Endometrial microvascular endothelial cells (primary cell): Measurements from ENCODE around the gene TEX44. TPM values are rescaled to one million over a fixed set of nuclear protein-coding genes. Genes with fewer than 3 reads are reported as not detected.
"Not testable (repeated sequence)": the region's sequence is repeated elsewhere in the genome, so short reads cannot be mapped to it uniquely, and the experiment has no call there.

Source experiments
- in situ Hi-C: cut with HindIII; loops from 2 replicates; pipeline ENCODE4 v1.10.0; 2017; ENCODE audit warnings: low sequenced_read_pairs, low pct_unique_long_range_greater_than_20kb; ENCODE audit errors: inconsistent ontology term
- total RNA-seq: library from RNA; depleted of rRNA; stranded (reverse); fragments of >200 nt; gene quantifications from one replicate; pipeline ENCODE4 v1.2.3, GENCODE V29; 2015; ENCODE audit errors: inconsistent ontology term

TEX44 gene
- total RNA-seq, 1 donor from 2014 or later = not detected

DNA sequence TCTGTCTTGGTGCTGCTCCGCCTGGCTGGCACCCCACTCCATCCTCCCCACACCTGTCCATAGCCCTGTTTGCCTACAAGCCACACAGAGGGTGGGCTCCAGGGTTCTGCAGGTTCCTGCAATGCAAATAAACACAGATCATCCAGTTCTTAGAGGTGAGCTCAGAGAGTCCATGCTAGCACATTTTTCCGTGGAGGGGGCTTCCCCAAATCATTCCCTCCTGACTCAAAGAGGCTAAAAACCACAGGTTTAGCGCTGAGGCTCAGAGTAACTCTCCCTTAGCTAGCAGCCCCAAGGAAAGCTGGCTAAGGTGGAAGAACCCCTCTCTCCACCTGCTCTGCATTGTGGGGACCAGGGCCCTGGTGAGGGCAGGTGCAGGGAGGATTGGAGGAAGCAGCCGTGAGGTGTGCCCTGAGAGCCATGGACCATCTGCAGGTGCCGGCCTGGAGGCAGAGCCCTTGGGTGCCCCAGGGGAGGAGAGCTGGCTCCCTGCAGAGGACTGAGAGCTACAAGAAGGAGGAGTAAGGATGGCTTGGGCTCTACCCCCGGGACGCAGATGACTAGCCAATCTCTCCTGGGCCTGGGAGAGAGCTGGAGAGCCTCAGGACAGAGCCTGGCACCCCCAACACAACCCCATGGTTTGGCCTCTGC, 23.8 kb upstream of the TEX44 start:
- in situ Hi-C loops = no loop called here

GRCh38 chr2:231570915-231571314, 21.7 kb upstream of the TEX44 start:
- in situ Hi-C loops = not testable (repeated sequence)

DNA sequence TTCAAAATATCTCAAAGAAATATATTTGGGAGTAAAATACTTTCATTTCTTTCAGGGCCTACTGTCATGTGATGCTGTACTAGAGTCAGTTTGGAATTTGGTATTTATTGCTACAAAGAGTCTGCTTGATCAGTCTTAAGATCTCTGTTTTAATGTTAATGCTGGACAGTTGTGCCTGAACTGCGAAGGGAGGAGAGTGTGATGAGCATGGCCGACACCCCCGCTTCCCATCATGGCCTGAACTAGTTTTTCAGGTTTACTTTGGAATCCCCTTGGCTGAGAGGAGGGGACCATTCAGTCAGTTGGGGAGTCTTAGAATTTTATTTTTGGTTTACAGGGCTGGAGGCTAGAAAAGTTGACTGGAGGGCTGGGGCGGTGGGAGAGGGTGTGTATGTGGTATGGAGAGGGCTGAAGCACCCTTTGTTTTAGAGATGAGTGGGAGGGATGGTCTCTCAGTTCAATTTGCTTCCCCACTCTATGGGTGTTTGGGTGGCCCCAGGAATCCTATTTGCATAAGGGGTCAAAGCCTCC, 20.9 kb upstream of the TEX44 start:
- in situ Hi-C loops = no loop called here

DNA sequence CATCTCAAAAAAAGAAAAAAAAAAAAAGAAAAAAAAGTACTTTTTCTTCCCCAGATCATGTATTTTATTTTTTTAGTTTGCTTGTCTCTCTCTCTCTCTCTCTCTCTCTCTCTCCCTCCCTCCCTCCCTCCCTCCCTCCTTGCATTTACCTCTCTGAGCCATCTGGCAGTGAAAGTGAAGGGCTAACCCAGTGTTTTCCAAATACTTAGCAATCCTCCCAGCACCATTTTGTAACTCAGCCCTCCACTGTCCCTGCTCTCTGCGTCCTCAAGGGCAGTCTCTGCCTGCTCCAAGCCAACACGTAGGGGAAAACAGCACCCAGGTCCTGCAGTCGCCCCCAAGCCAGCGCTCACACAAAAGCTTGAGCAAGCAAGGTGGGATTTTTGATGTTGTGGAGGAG, 19.6 kb upstream of the TEX44 start:
- in situ Hi-C loops = no loop called here

- in situ Hi-C loops = no loop called here
These were observed 18.8 kb upstream of the TEX44 start for GRCh38 chr2:231573698-231574421.

- in situ Hi-C loops = no loop called here
These were observed 16.9 kb upstream of the TEX44 start for GRCh38 chr2:231575612-231576256.

DNA sequence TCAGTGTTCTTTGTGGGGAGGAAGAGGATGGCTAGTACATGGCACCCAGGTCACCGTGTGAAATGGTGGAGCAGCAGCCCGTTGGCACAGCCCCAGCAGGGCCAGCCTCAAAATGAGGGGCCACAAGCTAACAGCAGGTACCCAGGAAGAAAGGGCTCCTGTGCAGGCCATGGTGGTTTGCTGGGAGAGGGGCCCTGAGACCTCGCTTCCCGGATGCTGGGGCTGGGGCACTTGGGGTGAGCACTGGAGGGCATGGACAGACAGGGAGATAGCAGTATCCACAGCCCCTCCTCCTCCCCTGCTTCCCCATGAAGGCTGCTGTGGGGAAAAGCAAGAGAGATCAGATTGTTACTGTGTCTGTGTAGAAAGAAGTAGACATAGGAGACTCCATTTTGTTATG, 16.2 kb upstream of the TEX44 start:
- in situ Hi-C loops = no loop called here

GRCh38 chr2:231578655-231579054, 14.0 kb upstream of the TEX44 start:
- in situ Hi-C loops = not testable (repeated sequence)

- in situ Hi-C loops = no loop called here
These were observed 13.1 kb upstream of the TEX44 start for GRCh38 chr2:231579560-231579959.

DNA sequence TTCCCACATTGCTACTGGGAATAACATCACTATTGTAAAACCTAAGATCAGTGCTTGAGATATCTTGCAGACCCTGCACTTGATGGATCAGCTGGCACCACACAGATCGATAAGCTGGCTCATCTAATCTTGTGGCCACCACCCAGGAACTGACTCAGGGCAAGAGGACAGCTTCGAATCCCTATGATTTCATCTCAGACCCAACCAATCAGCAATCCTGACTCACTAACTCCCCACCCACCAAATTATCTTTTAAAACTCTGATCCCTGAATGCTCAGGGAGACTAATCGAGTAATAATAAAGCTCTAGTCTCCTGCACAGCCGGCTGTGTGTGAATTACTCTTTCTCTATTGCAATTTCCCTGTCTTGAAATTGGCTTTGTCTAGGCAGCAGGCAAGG, 11.3 kb upstream of the TEX44 start:
- in situ Hi-C loops = no loop called here

GRCh38 chr2:231583982-231584381, 8.7 kb upstream of the TEX44 start:
- in situ Hi-C loops = no loop called here

DNA sequence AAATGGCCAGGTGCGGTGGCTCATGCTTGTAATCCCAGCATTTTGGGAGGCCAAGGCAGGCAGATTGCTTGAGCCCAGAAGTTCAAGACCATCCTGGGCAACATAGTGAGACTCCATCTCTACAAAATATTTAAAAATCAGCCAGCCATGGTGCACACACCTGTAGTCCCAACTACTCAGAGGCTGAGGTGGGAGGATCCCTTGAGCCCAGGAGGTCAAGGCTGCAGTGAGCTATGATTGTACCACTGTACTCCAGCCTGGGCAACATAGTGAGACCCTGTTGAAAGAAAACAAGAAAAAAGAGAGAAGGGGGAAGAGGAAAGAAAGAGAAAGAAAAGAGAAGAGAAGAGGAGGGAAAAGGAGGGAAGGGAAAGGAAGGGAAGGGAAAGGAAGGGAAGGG, 4.9 kb upstream of the TEX44 start:
- in situ Hi-C loops = not testable (repeated sequence)

DNA sequence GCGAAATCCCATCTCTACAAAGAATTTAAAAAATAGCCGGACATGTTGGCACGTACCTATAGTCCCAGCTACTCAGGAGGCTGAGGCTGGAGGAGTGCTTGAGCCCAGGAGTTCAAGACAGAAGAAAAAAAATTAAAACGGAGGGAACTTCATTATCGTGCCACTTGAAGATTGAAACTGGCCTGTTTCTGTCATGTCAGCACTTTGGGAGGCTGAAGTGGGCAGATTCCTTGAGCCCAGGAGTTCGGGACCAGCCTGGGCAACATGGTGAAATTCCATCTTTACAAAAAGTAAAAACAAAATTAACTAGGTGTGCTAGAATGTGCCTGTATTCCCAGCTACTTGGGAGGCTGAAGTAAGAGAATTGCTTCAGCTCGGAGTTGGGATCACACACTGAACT, 3.0 kb upstream of the TEX44 start:
- in situ Hi-C loops = no loop called here

DNA sequence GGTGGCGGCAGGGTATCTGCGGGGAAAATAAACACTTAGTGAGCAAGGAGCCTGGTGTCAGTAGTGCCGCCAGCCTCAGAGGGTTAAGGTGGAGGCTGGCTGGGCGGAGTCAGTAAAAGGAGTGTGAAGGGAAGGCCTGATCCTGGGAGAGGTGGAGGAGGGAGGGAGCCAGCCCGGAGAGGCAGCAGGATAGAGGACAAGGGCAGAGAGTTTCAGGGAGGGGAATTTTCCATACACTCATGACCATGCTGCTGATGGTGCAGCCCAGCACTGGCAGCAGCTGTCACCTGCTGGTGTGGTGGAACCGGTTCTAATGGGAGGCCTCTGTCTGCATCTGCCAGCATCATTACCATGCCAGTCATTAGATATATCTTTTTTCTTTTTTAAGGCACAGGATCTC, 2.0 kb upstream of the TEX44 start:
- in situ Hi-C loops = no loop called here

DNA sequence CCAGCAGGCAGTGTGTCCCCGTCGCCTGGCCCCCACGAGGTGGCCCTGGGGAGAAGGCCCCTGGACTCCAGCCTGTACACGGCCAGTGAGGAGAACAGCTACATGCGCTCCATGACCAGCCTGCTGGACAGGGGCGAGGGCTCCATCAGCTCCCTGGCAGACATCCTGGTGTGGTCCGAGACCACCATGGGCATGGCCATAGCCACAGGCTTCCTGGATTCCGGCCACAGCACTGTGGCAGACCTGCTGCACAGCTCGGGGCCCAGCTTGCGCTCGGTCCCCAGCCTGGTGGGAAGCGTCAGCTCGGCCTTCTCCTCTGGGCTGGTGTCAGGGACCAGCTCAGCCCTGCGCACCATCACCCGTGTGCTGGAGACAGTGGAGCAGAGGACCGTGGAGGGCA, 1.0 kb downstream of the TEX44 start:
- in situ Hi-C loops = no loop called here

GRCh38 chr2:231597014-231597611, 4.4 kb downstream of the TEX44 start:
- in situ Hi-C loops = no loop called here

DNA sequence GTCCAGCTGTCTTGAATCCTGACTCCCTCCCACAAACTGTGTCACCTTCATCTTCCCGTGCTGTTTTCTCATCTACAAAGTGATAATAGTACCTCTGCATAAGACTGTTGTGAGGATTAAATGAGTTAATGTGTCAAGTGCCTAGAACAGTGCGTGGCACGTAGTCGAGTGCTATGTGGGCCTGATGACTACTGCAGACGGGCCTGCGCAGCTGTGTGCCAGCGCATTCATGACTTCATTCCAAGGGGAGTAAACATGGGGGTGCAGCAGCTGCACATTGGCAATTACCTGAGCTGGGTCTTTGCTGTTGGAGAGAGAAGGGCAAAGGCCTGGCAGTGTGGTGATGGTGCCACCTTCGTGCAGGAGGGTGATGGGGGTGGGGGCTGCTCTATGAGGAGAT, 5.0 kb downstream of the TEX44 start:
- in situ Hi-C loops = no loop called here

DNA sequence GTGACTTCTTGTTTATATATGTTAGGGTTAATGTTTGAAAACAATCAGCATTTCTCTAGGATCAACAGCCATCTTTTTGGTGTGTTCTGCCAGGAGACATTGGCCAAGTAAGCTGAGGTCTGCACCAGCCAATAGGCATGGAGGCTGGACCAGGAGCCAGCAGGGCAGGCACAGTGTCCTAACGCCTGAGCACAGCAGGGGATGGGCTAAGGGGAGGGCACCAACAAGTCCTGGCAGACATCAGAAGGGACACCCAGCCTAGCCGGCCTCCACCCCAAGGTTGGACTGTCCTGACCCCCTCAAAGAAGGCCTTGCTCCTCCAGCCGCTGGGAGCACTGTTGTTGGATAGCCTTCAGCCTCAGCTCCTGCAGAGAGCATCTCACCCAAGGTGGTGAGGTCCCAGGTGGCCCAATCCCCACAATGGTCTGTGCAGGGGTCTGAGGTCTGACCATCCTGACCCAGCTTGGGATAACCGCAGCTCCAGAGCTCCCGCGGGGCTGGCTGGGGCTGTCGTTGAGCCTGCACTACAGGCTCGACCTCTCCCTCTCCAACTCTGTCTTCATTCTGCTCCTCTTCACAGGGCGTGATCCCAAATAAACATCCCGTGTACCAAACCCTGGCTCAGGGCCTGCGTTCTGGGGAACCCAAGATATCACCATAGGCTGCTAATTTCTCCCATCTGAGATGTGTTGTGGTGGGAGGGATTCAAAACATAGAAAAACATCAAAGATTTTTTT, 8.1 kb downstream of the TEX44 start:
- in situ Hi-C loops = no loop called here
